GM12878 (cell line): Measurements from ENCODE around the gene MAPKAP1.

Experiments used
- CTCF ChIP-seq, 3 experiments: IDR thresholded peaks in 2 of 3; conservative IDR thresholded peaks in 1 of 3; 2 replicates each; pipeline ENCODE4 v1.5.1; 2011; ENCODE audit warnings: low read depth in 3 of 3, low read length in 3 of 3, mild to moderate bottlenecking in 3 of 3, control low read depth in 2 of 3, moderate library complexity in 2 of 3, inconsistent platforms in 1 of 3, mixed read lengths in 1 of 3; ENCODE audit not compliant: control insufficient read depth in 2 of 3, insufficient read depth in 1 of 3; ENCODE audit errors: extremely low read depth in 1 of 3
- EP300 ChIP-seq, 2 experiments: fragments of 150-350 bp in 1 of 2; IDR thresholded peaks; 2 replicates each; pipeline ENCODE4 v1.6.1; 2011 to 2012; ENCODE audit warnings: low read depth in 2 of 2, low read length in 2 of 2, borderline replicate concordance in 1 of 2, improper control_type of control experiment in 1 of 2, inconsistent platforms in 1 of 2; ENCODE audit not compliant: control insufficient read depth in 1 of 2
- EZH2 ChIP-seq: IDR thresholded peaks from 2 replicates; pipeline ENCODE4 v1.6.1; 2012; ENCODE audit warnings: low read depth, mild to moderate bottlenecking, control low read depth, inconsistent platforms, low read length, borderline replicate concordance; ENCODE audit not compliant: control insufficient read depth
- FOXM1 ChIP-seq: IDR thresholded peaks from 2 replicates; pipeline ENCODE4 v1.6.1; 2012; ENCODE audit warnings: low read depth, mild to moderate bottlenecking, inconsistent platforms, low read length, moderate library complexity
- MXI1 ChIP-seq: fragments of 150-350 bp; IDR thresholded peaks from 2 replicates; pipeline ENCODE4 v1.6.1; 2011; ENCODE audit warnings: low read depth, mild to moderate bottlenecking, inconsistent platforms, low read length, improper control_type of control experiment
- NFIC ChIP-seq: IDR thresholded peaks from 2 replicates; pipeline ENCODE4 v1.6.1; 2012; ENCODE audit warnings: low read depth, mild to moderate bottlenecking, inconsistent platforms, low read length, moderate library complexity
- POLR2AphosphoS5 ChIP-seq: IDR thresholded peaks from 2 replicates; pipeline ENCODE4 v1.6.1; 2011; ENCODE audit warnings: mild to moderate bottlenecking, low read length, inconsistent platforms
- USF1 ChIP-seq: IDR thresholded peaks from 2 replicates; pipeline ENCODE4 v1.6.1; 2011; ENCODE audit warnings: borderline replicate concordance, low read depth, mild to moderate bottlenecking, moderate library complexity, mixed read lengths, low read length; ENCODE audit not compliant: insufficient read depth; ENCODE audit errors: extremely low read length
- ZBTB40 ChIP-seq: fragments of 450-650 bp; IDR thresholded peaks from 2 replicates; pipeline ENCODE4 v1.6.1; 2016; ENCODE audit warnings: mild to moderate bottlenecking, moderate library complexity, borderline replicate concordance

GRCh38 chr9:125444166-125444565, 262.8 kb downstream of the MAPKAP1 start:
- TF ChIP-seq USF1 (no peak), EZH2 (no peak), CTCF (IDR thresholded peaks at IDR 0.05 in 2 of 3, conservative IDR thresholded peaks at IDR 0.05 in 1 of 3; ENCODE audit: control insufficient read depth in 2 of 3, extremely low read depth in 1 of 3, insufficient read depth in 1 of 3, low read depth in 3 of 3, low read length in 3 of 3) (no peak), MXI1 (no peak), FOXM1 (no peak), NFIC (no peak), EP300 (IDR thresholded peaks at IDR 0.05; ENCODE audit: borderline replicate concordance in 1 of 2, control insufficient read depth in 1 of 2, low read depth in 2 of 2, low read length in 2 of 2) (no peak), POLR2AphosphoS5 (no peak), ZBTB40 (no peak)
